K562 (cell line): ENCODE data around the gene UBE2H. TPM values are rescaled to one million over a fixed set of nuclear protein-coding genes. Genes with fewer than 3 reads are reported as not detected.
A peak's percentile ranks its signal among the peaks of the same experiment; 100 is the strongest.

Experiments
- ATAC-seq: fragments of 200-7000 bp; cut with Tn5 transposase; 3 replicates; pipeline ENCODE4 v1.9.1; 2020; ENCODE audit warnings: moderate library complexity
- BruUV-seq: library from RNA; stranded (reverse); fragments of 400-500 nt; replicated peaks from 2 replicates; lab custom pipeline; 2021; lab: Mats Ljungman, UMichigan
- CTCF ChIA-PET: fragments of 300-600 bp; formaldehyde crosslinking; extraction: SDS; loops from one replicate; lab custom pipeline; 2021; ENCODE audit warnings: low intra/inter-chr PET ratio; lab: Yijun Ruan, JAX
- POLR2A ChIA-PET: fragments of 300-600, 350-650 bp; sonication (Branson Sonifier 250); formaldehyde crosslinking; extraction: SDS; loops from one replicate; lab custom pipeline; 2021; ENCODE audit warnings: antibody characterized with exemption, inconsistent platforms; lab: Yijun Ruan, JAX
- DNase-seq, 4 experiments: peaks; one replicate each; pipeline versions ENCODE4 v3.0.0 to v3.0.0-alpha.2; 2011 to 2018; ENCODE audit warnings: low spot score in 3 of 4, mixed read lengths in 3 of 4; ENCODE audit errors: extremely low read depth in 1 of 4
- FAIRE-seq: peaks from 2 replicates; lab custom pipeline; 2011; peaks lifted over from hg19 to GRCh38; lab: Jason Lieb, UNC
- H2AFZ ChIP-seq: 2 replicates; pipeline ENCODE4 v1.6.0; 2011; ENCODE audit warnings: low read depth, low read length, control low read depth, inconsistent platforms
- H3K27ac ChIP-seq: fragments of 200-600 bp; 3 replicates; pipeline ENCODE4 v1.8.0; 2011; ENCODE audit warnings: low read depth, mild to moderate bottlenecking, control low read depth, inconsistent platforms, low read length, moderate library complexity, mixed read lengths; ENCODE audit errors: extremely low read depth
- H3K27me3 ChIP-seq, 2 experiments: fragments of 300-600 bp in 1 of 2; 2 replicates in 1 of 2; 3 replicates in 1 of 2; pipeline versions ENCODE4 v1.6.0 to v1.8.0; 2011; ENCODE audit warnings: inconsistent platforms in 2 of 2, low read length in 2 of 2, mild to moderate bottlenecking in 1 of 2, mixed read lengths in 1 of 2, moderate library complexity in 1 of 2; ENCODE audit not compliant: control insufficient read depth in 2 of 2, insufficient read depth in 2 of 2
- H3K36me3 ChIP-seq: fragments of 300-600 bp; 3 replicates; pipeline ENCODE4 v1.8.0; 2011; ENCODE audit warnings: mild to moderate bottlenecking, low read length, inconsistent platforms; ENCODE audit not compliant: control insufficient read depth, insufficient read depth
- H3K4me1 ChIP-seq, 2 experiments: fragments of 200-600 bp in 1 of 2; replicated peaks in 1 of 2; 2 replicates in 1 of 2; 3 replicates in 1 of 2; pipeline versions ENCODE4 v1.5.1 to v1.8.0; 2011; ENCODE audit warnings: inconsistent platforms in 2 of 2, low read length in 2 of 2, mild to moderate bottlenecking in 1 of 2, mixed read lengths in 1 of 2, moderate library complexity in 1 of 2; ENCODE audit not compliant: control insufficient read depth in 2 of 2, insufficient read depth in 2 of 2
- H3K4me2 ChIP-seq: 2 replicates; pipeline ENCODE4 v1.6.1; 2011; ENCODE audit warnings: low read length, control low read depth, inconsistent platforms, mixed read lengths; ENCODE audit not compliant: insufficient read depth
- H3K4me3 ChIP-seq: fragments of 200-600 bp; sonication (generic), shearing (Covaris generic); 2 replicates; pipeline ENCODE4 v1.5.1; 2016; ENCODE audit warnings: control low read depth, inconsistent platforms
- H3K79me2 ChIP-seq: fragments of 200-600 bp; 3 replicates; pipeline ENCODE4 v1.8.0; 2011; ENCODE audit warnings: low read length, inconsistent platforms; ENCODE audit not compliant: control insufficient read depth, insufficient read depth
- H3K9ac ChIP-seq, 2 experiments: 2 replicates each; pipeline versions ENCODE4 v1.6.0 to v1.6.1; 2011; ENCODE audit warnings: low read depth in 2 of 2, low read length in 2 of 2, control low read depth in 1 of 2, inconsistent platforms in 1 of 2, mild to moderate bottlenecking in 1 of 2, mixed read lengths in 1 of 2; ENCODE audit not compliant: insufficient read depth in 1 of 2
- H3K9me1 ChIP-seq: one replicate; pipeline ENCODE4 v1.6.0; 2011; ENCODE audit warnings: inconsistent platforms, mild to moderate bottlenecking, low read length, moderate library complexity; ENCODE audit not compliant: control insufficient read depth, insufficient read depth
- H3K9me3 ChIP-seq: replicated peaks from 2 replicates; pipeline ENCODE4 v1.5.1; 2011; ENCODE audit warnings: low read depth, low read length, inconsistent platforms; ENCODE audit not compliant: control insufficient read depth, insufficient read depth
- H4K20me1 ChIP-seq: replicated peaks from 2 replicates; pipeline ENCODE4 v1.6.1; 2011; ENCODE audit warnings: low read length, inconsistent platforms, mixed read lengths; ENCODE audit not compliant: control insufficient read depth, insufficient read depth
- BDP1 ChIP-seq: IDR thresholded peaks from 3 replicates; pipeline ENCODE4 v1.6.1; 2011; ENCODE audit not compliant: insufficient read length, insufficient read depth
- CREBBP ChIP-seq: IDR thresholded peaks from one replicate; pipeline ENCODE4 v1.6.1; 2012; ENCODE audit warnings: low read depth, mild to moderate bottlenecking, control low read depth, inconsistent platforms, low read length
- FOXA3 ChIP-seq, 2 experiments: fragments of 450-650 bp in 1 of 2; sonication (generic) in 1 of 2; formaldehyde crosslinking; IDR thresholded peaks in 1 of 2; conservative IDR thresholded peaks in 1 of 2; 2 replicates each; pipeline versions ENCODE4 v1.4.0 to v1.8.0; 2020 to 2022; ENCODE audit warnings: mild to moderate bottlenecking in 2 of 2, missing genetic modification reagents in 1 of 2
- TEAD4 ChIP-seq, 2 experiments: sonication (generic) in 1 of 2; formaldehyde crosslinking in 1 of 2; IDR thresholded peaks; 2 replicates each; pipeline versions ENCODE4 v1.6.1 to v1.8.0; 2012 to 2022; ENCODE audit warnings: borderline replicate concordance in 1 of 2, inconsistent platforms in 1 of 2, low read length in 1 of 2, mild to moderate bottlenecking in 1 of 2, missing genetic modification reagents in 1 of 2
- YBX1 ChIP-seq: fragments of 450-650 bp; IDR thresholded peaks from 2 replicates; pipeline ENCODE4 v1.7.1; 2016; ENCODE audit warnings: mild to moderate bottlenecking
- WGBS: fragments of 100-300 bp; shearing (Covaris generic); methylation state at CpG from one replicate; pipeline ENCODE4 v1.1.6; 2016; ENCODE audit warnings: low coverage, mixed read lengths; ENCODE audit not compliant: insufficient coverage; ENCODE audit errors: missing lambda C conversion rate; 5-methylcytosine and 5-hydroxymethylcytosine counted together
- in situ Hi-C: fragments of 300-500 bp; cut with MboI; formaldehyde crosslinking; loops from 4 replicates; pipeline ENCODE4 v1.15.0; 2018; ENCODE audit warnings: inconsistent platforms, mixed read lengths
- intact Hi-C: fragments of 100-400 bp; cut with micrococcal nuclease; formaldehyde crosslinking; loops from 2 replicates; pipeline ENCODE4 v1.14.2; 2022
- polyA plus RNA-seq, 8 experiments: library from polyadenylated mRNA; depleted of rRNA in 4 of 8; stranded (reverse) in 5 of 8; unstranded in 3 of 8; fragments of >200 nt; fragmentation: Nextera tagmentation in 2 of 8; fragmentation: Illumina TruSeq in 1 of 8; extraction: Ambion mirVana in 2 of 8; extraction: Trizol in 1 of 8; gene quantifications; 2 replicates each; pipeline versions ENCODE4 v1.2.1 to v1.2.3, GENCODE V29; 2011 to 2014; ENCODE audit warnings: inconsistent platforms in 1 of 8, missing spikeins in 1 of 8
- total RNA-seq, 7 experiments: library from RNA; depleted of rRNA in 6 of 7; stranded (reverse); fragments of >200 nt in 6 of 7; fragmentation: Illumina TruSeq in 2 of 7; extraction: Trizol in 2 of 7; gene quantifications; 2 replicates each; pipeline versions ENCODE4 v1.2.1 to v1.2.3, GENCODE V29; 2011 to 2021; ENCODE audit warnings: low replicate concordance in 1 of 7
- TF ChIP-seq, protein P1 (sequence below): fragments of 250-450 bp; sonication (Bioruptor Pico); IDR thresholded peaks from 2 replicates; pipeline ENCODE4 v1.5.0; 2020; ENCODE audit warnings: mild to moderate bottlenecking
- TF ChIP-seq, protein P2 (sequence below): fragments of 250-450 bp; sonication (Bioruptor Pico); IDR thresholded peaks from 2 replicates; pipeline ENCODE4 v1.4.0; 2020; ENCODE audit warnings: borderline replicate concordance
- TF ChIP-seq, protein P3 (sequence below): IDR thresholded peaks from 2 replicates; pipeline ENCODE4 v1.6.1; 2012; ENCODE audit warnings: low read depth, low read length, improper control_type of control experiment, borderline replicate concordance

The UBE2H gene
- total and polyA plus RNA-seq, 9 of the 15 experiments (the other 6 are each of a cell fraction or from before 2014, with no cell fraction given), result 6.3 to 33.0 (median 13.3) TPM

DNA sequence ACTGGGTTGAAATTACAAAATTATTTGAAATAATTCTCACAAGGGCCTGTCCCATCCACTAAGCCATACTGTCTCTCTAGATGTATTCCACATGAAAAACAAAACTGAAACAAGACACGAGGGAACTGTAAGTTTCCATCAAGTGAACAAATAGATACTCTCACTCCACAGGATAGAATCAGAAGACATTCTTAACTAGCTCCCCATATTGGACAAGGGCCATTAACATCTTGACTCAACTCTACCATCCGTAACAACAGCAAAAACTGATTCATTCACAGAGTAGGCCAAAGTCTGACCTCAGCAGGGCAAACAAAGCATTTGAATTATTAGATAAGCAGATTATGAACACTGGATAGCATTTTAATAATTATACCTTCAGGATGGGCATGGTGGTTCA, 29.1 kb downstream of the UBE2H start:
- intact Hi-C loops, result no loop called here
- Histone ChIP-seq H3K9ac (no peak overlapping the region), H4K20me1 (peaks cover 6% of the 10 kb centered on the region), H3K4me2 (no peak overlapping the region), H3K27ac (no peak overlapping the region), H2AFZ (no peak overlapping the region), H3K4me1 (peaks cover 0 to 3% of the 10 kb centered on the region in 2 experiments; a peak in 1 of 5 replicates), H3K4me3 (no peak overlapping the region), H3K9me3 (no peaks in the 10 kb centered on the region), H3K79me2 (no peaks in the 10 kb centered on the region), H3K9me1 (no peaks in the 10 kb centered on the region), H3K27me3 (no peaks in the 10 kb centered on the region)
- ChIA-PET POLR2A (no interaction called here), CTCF (no interaction called here)
- ATAC-seq, result no peak
- WGBS, result 57% methylated on average over 2 of the region's 2 CpGs
- no TSS peak for BruUV-seq
- in situ Hi-C loops, result no loop called here
- no peak for DNase-seq
- no peak for FAIRE-seq
- TF ChIP-seq, protein P1, sequence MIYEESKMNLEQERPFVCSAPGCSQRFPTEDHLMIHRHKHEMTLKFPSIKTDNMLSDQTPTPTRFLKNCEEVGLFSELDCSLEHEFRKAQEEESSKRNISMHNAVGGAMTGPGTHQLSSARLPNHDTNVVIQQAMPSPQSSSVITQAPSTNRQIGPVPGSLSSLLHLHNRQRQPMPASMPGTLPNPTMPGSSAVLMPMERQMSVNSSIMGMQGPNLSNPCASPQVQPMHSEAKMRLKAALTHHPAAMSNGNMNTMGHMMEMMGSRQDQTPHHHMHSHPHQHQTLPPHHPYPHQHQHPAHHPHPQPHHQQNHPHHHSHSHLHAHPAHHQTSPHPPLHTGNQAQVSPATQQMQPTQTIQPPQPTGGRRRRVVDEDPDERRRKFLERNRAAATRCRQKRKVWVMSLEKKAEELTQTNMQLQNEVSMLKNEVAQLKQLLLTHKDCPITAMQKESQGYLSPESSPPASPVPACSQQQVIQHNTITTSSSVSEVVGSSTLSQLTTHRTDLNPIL (CRISPR knock-in tag), result 0 out of 2 replicates have a peak, but pooled peaks have one; percentile 33
- no peak for TF ChIP-seq YBX1
- TF ChIP-seq, all 486 proteins: peak for 1
- H3K36me3 ChIP-seq, result no peaks in the 10 kb centered on the region

DNA sequence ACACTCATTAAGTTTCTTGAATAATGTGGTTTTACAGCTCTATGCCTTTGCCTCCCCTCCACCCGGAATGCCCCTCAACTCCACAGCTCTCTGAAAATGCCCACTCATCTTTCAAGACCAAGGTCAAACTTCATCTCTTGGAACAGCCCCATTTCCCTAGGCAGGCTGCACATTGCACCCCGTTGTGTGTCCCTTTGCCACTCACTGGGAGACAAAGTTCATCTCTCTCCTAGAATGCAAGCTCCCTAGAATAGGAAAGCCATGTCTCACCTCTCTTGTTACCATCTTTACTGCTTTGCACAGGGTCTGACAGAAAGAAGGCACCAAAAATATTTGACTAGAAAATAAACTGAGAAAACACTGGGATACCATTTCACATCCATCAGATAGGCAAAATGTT, 33.3 kb downstream of the UBE2H start:
- CTCF ChIA-PET, result interaction anchor here (0.6 kb wide), 1 partner anchor 11 kb away, joined by 4 read pairs; no protein-coding TSS in a partner anchor
- Histone ChIP-seq H3K9ac (no peak overlapping the region), H4K20me1 (no peaks in the 10 kb centered on the region), H3K36me3 (no peaks in the 10 kb centered on the region), H3K27me3 (no peaks in the 10 kb centered on the region), H3K9me1 (no peaks in the 10 kb centered on the region), H3K4me2 (no peak overlapping the region), H3K27ac (no peak overlapping the region), H3K79me2 (no peaks in the 10 kb centered on the region), H3K9me3 (no peaks in the 10 kb centered on the region), H2AFZ (no peak overlapping the region), H3K4me1 (peaks cover 0 to 8% of the 10 kb centered on the region in 2 experiments; a peak in 2 of 5 replicates), H3K4me3 (no peak overlapping the region)
- no peak for DNase-seq
- no peak; the same call in 2 of the 3 replicates for ATAC-seq
- intact Hi-C loops (no loop called here), in situ Hi-C loops (no loop called here)
- BruUV-seq, result no TSS peak
- WGBS, result 20% methylated on average over 2 of the region's 2 CpGs
- POLR2A ChIA-PET, result interaction anchor here (0.6 to 1.9 kb wide), 12 partner anchors 10 to 853 kb away, joined by 3 to 10 read pairs (median 3); no protein-coding TSS in a partner anchor
- FAIRE-seq, result no peak
- TF ChIP-seq BDP1, result no peak
- TF ChIP-seq TEAD4 (IDR thresholded peaks at IDR 0.05; ENCODE audit: low read length), result no peak
- no peak for TF ChIP-seq TEAD4 (CRISPR knock-in tag; IDR thresholded peaks at IDR 0.05; ENCODE audit: borderline replicate concordance)
- TF ChIP-seq FOXA3 (CRISPR knock-in tag; conservative IDR thresholded peaks at IDR 0.05 in 1 of 2, IDR thresholded peaks at IDR 0.05 in 1 of 2), result no peak
- TF ChIP-seq, protein P2, sequence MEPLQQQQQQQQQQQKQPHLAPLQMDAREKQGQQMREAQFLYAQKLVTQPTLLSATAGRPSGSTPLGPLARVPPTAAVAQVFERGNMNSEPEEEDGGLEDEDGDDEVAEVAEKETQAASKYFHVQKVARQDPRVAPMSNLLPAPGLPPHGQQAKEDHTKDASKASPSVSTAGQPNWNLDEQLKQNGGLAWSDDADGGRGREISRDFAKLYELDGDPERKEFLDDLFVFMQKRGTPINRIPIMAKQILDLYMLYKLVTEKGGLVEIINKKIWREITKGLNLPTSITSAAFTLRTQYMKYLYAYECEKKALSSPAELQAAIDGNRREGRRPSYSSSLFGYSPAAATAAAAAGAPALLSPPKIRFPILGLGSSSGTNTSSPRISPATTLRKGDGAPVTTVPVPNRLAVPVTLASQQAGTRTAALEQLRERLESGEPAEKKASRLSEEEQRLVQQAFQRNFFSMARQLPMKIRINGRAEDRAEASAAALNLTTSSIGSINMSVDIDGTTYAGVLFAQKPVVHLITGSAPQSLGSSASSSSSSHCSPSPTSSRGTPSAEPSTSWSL (CRISPR knock-in tag), result no peak
- TF ChIP-seq CREBBP, result no peak
- TF ChIP-seq, protein P3, sequence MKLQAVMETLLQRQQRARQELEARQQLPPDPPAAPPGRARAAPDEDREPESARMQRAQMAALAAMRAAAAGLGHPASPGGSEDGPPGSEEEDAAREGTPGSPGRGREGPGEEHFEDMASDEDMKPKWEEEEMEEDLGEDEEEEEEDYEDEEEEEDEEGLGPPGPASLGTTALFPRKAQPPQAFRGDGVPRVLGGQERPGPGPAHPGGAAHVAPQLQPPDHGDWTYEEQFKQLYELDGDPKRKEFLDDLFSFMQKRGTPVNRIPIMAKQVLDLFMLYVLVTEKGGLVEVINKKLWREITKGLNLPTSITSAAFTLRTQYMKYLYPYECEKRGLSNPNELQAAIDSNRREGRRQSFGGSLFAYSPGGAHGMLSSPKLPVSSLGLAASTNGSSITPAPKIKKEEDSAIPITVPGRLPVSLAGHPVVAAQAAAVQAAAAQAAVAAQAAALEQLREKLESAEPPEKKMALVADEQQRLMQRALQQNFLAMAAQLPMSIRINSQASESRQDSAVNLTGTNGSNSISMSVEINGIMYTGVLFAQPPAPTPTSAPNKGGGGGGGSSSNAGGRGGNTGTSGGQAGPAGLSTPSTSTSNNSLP, result no peak
